Measurements from ENCODE around the gene FAM107B. TPM values are rescaled to one million over a fixed set of nuclear protein-coding genes. Genes with fewer than 3 reads are reported as not detected.

FAM107B gene
- total and polyA plus RNA-seq, 2 of the 4 experiments (the other 2 are of a cell fraction) = 26.4 to 27.1 TPM

- CTCF ChIA-PET = no interaction called here
- Histone ChIP-seq H3K4ac (ENCODE audit: low read depth, low read length) (no peak overlapping the region), H3K79me1 (ENCODE audit: low read depth in 1 of 2, low read length in 2 of 2) (no peaks in the 10 kb centered on the region), H3K9me1 (ENCODE audit: insufficient read depth, low read length) (no peaks in the 10 kb centered on the region; the same call in 1 of the 2 replicates), H2BK15ac (ENCODE audit: low read depth, low read length) (no peak overlapping the region), H4K20me1 (ENCODE audit: insufficient read depth, low read length) (no peaks in the 10 kb centered on the region), H3K9ac (ENCODE audit: low read depth, low read length) (no peak overlapping the region), H4K8ac (ENCODE audit: low read depth in 2 of 2, low read length in 2 of 2) (no peak overlapping the region), H3K56ac (ENCODE audit: extremely low read depth, insufficient read depth, low read length) (no peak overlapping the region), H3K27ac (ENCODE audit: insufficient read depth, low read length) (no peak overlapping the region), H4K91ac (ENCODE audit: insufficient read depth, low read depth, low read length) (no peak overlapping the region), H3K14ac (replicated peaks; ENCODE audit: low read depth, low read length) (no peak overlapping the region), H2AFZ (replicated peaks; ENCODE audit: low read length, poor library complexity) (no peak overlapping the region), H2BK5ac (ENCODE audit: low read depth, low read length, poor library complexity, severe bottlenecking) (no peak overlapping the region), H3K9me3 (ENCODE audit: control insufficient read depth, insufficient read depth, low read length) (no peaks in the 10 kb centered on the region), H3K27me3 (ENCODE audit: control insufficient read depth, insufficient read depth, low read length) (no peaks in the 10 kb centered on the region), H3K4me2 (ENCODE audit: low read depth, low read length) (no peak overlapping the region), H3K4me1 (ENCODE audit: control insufficient read depth, insufficient read depth, low read length) (peaks cover 4% of the 10 kb centered on the region; the same call in 1 of the 2 replicates), H3K36me3 (ENCODE audit: control insufficient read depth, insufficient read depth, low read length) (no peaks in the 10 kb centered on the region), H2BK20ac (ENCODE audit: low read depth, low read length) (no peak overlapping the region), H3K4me3 (ENCODE audit: insufficient read depth, low read depth, low read length) (no peak overlapping the region), H3K23ac (ENCODE audit: low read depth, low read length) (no peak overlapping the region), H2AK5ac (ENCODE audit: low read depth, low read length) (no peak overlapping the region), H4K5ac (ENCODE audit: low read depth, low read length) (no peak overlapping the region), H2BK120ac (ENCODE audit: low read depth, low read length) (no peak overlapping the region), H2AK9ac (replicated peaks; ENCODE audit: low read depth, low read length, poor library complexity) (no peak overlapping the region), H3K18ac (ENCODE audit: low read depth, low read length) (no peak overlapping the region)
- dilution Hi-C loops (cut with HindIII; ENCODE audit: low sequenced_read_pairs, unreplicated experiment) (no loop called here), intact Hi-C loops (cut with micrococcal nuclease) (no loop called here), in situ Hi-C loops (cut with MboI; ENCODE audit: low sequenced_read_pairs) (no loop called here)
- 100% methylated on average over 1 to 2 of the region's 15 CpGs for WGBS, 2 experiments (ENCODE audit: extremely low coverage in 2 of 2, insufficient read length in 1 of 2)
- ATAC-seq (ENCODE audit: low read depth) (no peak), DNase-seq (no peak)
- BruUV-seq (replicated peaks) = no TSS peak
- TF ChIP-seq MXI1 (IDR thresholded peaks at IDR 0.05; ENCODE audit: borderline replicate concordance, low read depth, low read length) = no peak
- no peak for TF ChIP-seq MAFK (IDR thresholded peaks at IDR 0.05; ENCODE audit: low read depth, low read length)
- no peak for TF ChIP-seq ELK1 (IDR thresholded peaks at IDR 0.05; ENCODE audit: borderline replicate concordance, low read depth, low read length)
- no peak for TF ChIP-seq USF2 (IDR thresholded peaks at IDR 0.05; ENCODE audit: low read depth, low read length)
- no peak for TF ChIP-seq SMC3 (IDR thresholded peaks at IDR 0.05; ENCODE audit: low read depth, low read length)
- no peak for TF ChIP-seq RFX5 (IDR thresholded peaks at IDR 0.05; ENCODE audit: low read depth, low read length)
- TF ChIP-seq MAZ (IDR thresholded peaks at IDR 0.05; ENCODE audit: borderline replicate concordance, low read depth, low read length) = no peak
- TF ChIP-seq CHD1 (IDR thresholded peaks at IDR 0.05; ENCODE audit: low read depth, low read length) = no peak
- no peak for TF ChIP-seq RCOR1 (IDR thresholded peaks at IDR 0.05; ENCODE audit: insufficient replicate concordance, low read length)
- POLR2A ChIA-PET (ENCODE audit: unreplicated experiment) = no interaction called here
These were observed 161.7 kb downstream of the FAM107B start for GRCh38 chr10:14612873-14613587.

Data from IMR-90 (cell line).